ENCODE measurements around the gene KCNH5. TPM values are rescaled to one million over a fixed set of nuclear protein-coding genes. Genes with fewer than 3 reads are reported as not detected.

KCNH5 gene
- total and polyA plus RNA-seq, 9 of the 15 experiments (the other 6 are each of a cell fraction or from before 2014, with no cell fraction given) = 1.1 to 2.4 (median 1.4) TPM

DNA sequence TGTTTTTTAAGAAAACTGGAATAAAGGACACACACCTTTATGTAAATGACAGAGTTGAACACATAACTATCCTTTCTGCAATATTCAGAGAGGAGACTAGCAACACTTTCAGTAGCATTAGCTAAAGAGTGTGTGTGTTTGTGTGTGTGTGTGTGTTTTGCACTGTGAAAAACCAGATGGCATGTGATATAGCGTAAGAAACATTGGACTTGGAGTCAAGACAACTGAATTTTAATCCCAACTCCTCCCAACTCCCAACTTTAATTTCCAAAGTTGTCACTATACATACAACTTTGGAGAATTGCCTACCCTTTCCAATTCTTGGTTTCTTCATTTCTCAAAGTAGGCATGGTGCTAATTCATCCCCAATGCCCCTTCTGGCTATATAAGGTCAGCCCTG is 347.8 kb downstream of the KCNH5 start (continued):
- no peak for TF ChIP-seq ARID3B (CRISPR knock-in tag; IDR thresholded peaks at IDR 0.05; ENCODE audit: borderline replicate concordance)

- TF ChIP-seq NEUROD1 (IDR thresholded peaks at IDR 0.05; ENCODE audit: borderline replicate concordance, low read depth, low read length, partially characterized antibody) (no peak), FOXA1 (IDR thresholded peaks at IDR 0.05; ENCODE audit: borderline replicate concordance) (no peak), MYNN (IDR thresholded peaks at IDR 0.05) (no peak), MYNN (CRISPR knock-in tag; IDR thresholded peaks at IDR 0.05) (no peak), CBX8 (IDR thresholded peaks at IDR 0.05; ENCODE audit: borderline replicate concordance, extremely low read depth, low read depth, low read length, poor library complexity, severe bottlenecking) (no peak), ZNF184 (CRISPR knock-in tag; IDR thresholded peaks at IDR 0.05) (no peak), FOXA3 (CRISPR knock-in tag; conservative IDR thresholded peaks at IDR 0.05 in 1 of 2, IDR thresholded peaks at IDR 0.05 in 1 of 2) (no peak)
- TF ChIP-seq, protein P1, sequence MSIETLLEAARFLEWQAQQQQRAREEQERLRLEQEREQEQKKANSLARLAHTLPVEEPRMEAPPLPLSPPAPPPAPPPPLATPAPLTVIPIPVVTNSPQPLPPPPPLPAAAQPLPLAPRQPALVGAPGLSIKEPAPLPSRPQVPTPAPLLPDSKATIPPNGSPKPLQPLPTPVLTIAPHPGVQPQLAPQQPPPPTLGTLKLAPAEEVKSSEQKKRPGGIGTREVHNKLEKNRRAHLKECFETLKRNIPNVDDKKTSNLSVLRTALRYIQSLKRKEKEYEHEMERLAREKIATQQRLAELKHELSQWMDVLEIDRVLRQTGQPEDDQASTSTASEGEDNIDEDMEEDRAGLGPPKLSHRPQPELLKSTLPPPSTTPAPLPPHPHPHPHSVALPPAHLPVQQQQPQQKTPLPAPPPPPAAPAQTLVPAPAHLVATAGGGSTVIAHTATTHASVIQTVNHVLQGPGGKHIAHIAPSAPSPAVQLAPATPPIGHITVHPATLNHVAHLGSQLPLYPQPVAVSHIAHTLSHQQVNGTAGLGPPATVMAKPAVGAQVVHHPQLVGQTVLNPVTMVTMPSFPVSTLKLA (conservative IDR thresholded peaks at IDR 0.05) = no peak
- 2% methylated on average over 4 of the region's 4 CpGs for WGBS (ENCODE audit: insufficient coverage, low coverage, missing lambda C conversion rate)
- Histone ChIP-seq H3K27me3 (ENCODE audit: control insufficient read depth in 2 of 2, insufficient read depth in 2 of 2, low read length in 2 of 2) (no peaks in the 10 kb centered on the region), H4K20me1 (replicated peaks; ENCODE audit: control insufficient read depth, insufficient read depth, low read length) (no peaks in the 10 kb centered on the region), H3K4me2 (ENCODE audit: insufficient read depth, low read length) (no peak overlapping the region), H3K9me1 (ENCODE audit: control insufficient read depth, insufficient read depth, low read length) (no peaks in the 10 kb centered on the region), H3K9ac (ENCODE audit: insufficient read depth in 1 of 2, low read depth in 2 of 2, low read length in 2 of 2) (no peak overlapping the region), H2AFZ (ENCODE audit: low read depth, low read length) (no peak overlapping the region), H3K4me3 (no peak overlapping the region), H3K4me1 (replicated peaks in 1 of 2; ENCODE audit: control insufficient read depth in 2 of 2, insufficient read depth in 2 of 2, low read length in 2 of 2) (no peaks in the 10 kb centered on the region), H3K36me3 (ENCODE audit: control insufficient read depth, insufficient read depth, low read length) (no peaks in the 10 kb centered on the region), H3K79me2 (ENCODE audit: control insufficient read depth, insufficient read depth, low read length) (no peaks in the 10 kb centered on the region), H3K9me3 (replicated peaks; ENCODE audit: control insufficient read depth, insufficient read depth, low read depth, low read length) (no peaks in the 10 kb centered on the region), H3K27ac (ENCODE audit: extremely low read depth, low read depth, low read length) (no peak overlapping the region)
- BruUV-seq (replicated peaks) = no TSS peak
- DNase-seq (ENCODE audit: extremely low read depth in 1 of 4, low spot score in 3 of 4) (no peak), ATAC-seq (no peak), FAIRE-seq (no peak)
- in situ Hi-C loops (cut with MboI) = no loop called here
- POLR2A ChIA-PET = interaction anchor here (0.5 kb wide), 1 partner anchor 168 kb away, joined by 3 read pairs; no protein-coding TSS in a partner anchor
- CTCF ChIA-PET (ENCODE audit: low intra/inter-chr PET ratio) = no interaction called here
- intact Hi-C loops (cut with micrococcal nuclease) = no loop called here
Observed at GRCh38 chr14:62696929-62697328, 348.3 kb downstream of the KCNH5 start.
